ENCODE results near the gene MBOAT2.

The MBOAT2 gene

GRCh38 chr2:8821276-8822217 lies 181.9 kb downstream of the MBOAT2 start:
- Histone ChIP-seq H4K8ac (ENCODE audit: low read depth, low read length) (peak overlapping the region; percentile 76), H4K5ac (ENCODE audit: low read length) (no peak overlapping the region), H3K27ac (ENCODE audit: low read depth, low read length) (no peak overlapping the region), H3K27me3 (ENCODE audit: insufficient read depth, low read length, poor library complexity) (no peaks in the 10 kb centered on the region), H3K23ac (ENCODE audit: low read length) (no peak overlapping the region), H3K79me2 (ENCODE audit: control insufficient read depth, insufficient read depth, low read length) (no peaks in the 10 kb centered on the region), H3K4me3 (ENCODE audit: low read length) (no peak overlapping the region), H3K4me1 (ENCODE audit: control insufficient read depth, low read depth, low read length) (no peaks in the 10 kb centered on the region), H3K18ac (ENCODE audit: low read length) (no peak overlapping the region), H3K79me1 (ENCODE audit: low read length) (no peaks in the 10 kb centered on the region), H3K36me3 (ENCODE audit: control insufficient read depth, insufficient read depth, low read length) (peaks cover 2% of the 10 kb centered on the region), H3K4me2 (ENCODE audit: low read length) (no peak overlapping the region), H3K9ac (ENCODE audit: low read length) (no peak overlapping the region), H2BK120ac (ENCODE audit: low read depth, low read length) (no peak overlapping the region), H3K4ac (ENCODE audit: low read depth, low read length) (no peak overlapping the region), H2AK5ac (ENCODE audit: low read length) (no peak overlapping the region), H3K56ac (ENCODE audit: low read length) (no peak overlapping the region), H2BK15ac (replicated peaks; ENCODE audit: low read depth) (no peak overlapping the region), H2BK5ac (ENCODE audit: low read length) (no peak overlapping the region)
- no peak for DNase-seq
- WGBS (ENCODE audit: extremely low coverage, insufficient coverage, low lambda C conversion rate): no CpG with 5 or more reads among the region's 8 CpGs

GRCh38 chr2:8819948-8820347 lies 183.5 kb downstream of the MBOAT2 start:
- no peak overlapping the region for H3K18ac ChIP-seq (ENCODE audit: low read length)
- no peak overlapping the region for H2BK120ac ChIP-seq (ENCODE audit: low read depth, low read length)

GRCh38 chr2:8819194-8819593 lies 184.3 kb downstream of the MBOAT2 start:
- WGBS (ENCODE audit: extremely low coverage, insufficient coverage, low lambda C conversion rate): no CpG with 5 or more reads among the region's 5 CpGs
- no peaks in the 10 kb centered on the region for H3K79me1 ChIP-seq (ENCODE audit: low read length)
- no peak overlapping the region for H3K4ac ChIP-seq (ENCODE audit: low read depth, low read length)
- H2AK5ac ChIP-seq (ENCODE audit: low read length): no peak overlapping the region
- H3K18ac ChIP-seq (ENCODE audit: low read length): no peak overlapping the region
- no peak overlapping the region for H3K4me3 ChIP-seq (ENCODE audit: low read length)
- DNase-seq: no peak
- H4K5ac ChIP-seq (ENCODE audit: low read length): no peak overlapping the region
- H3K27me3 ChIP-seq (ENCODE audit: insufficient read depth, low read length, poor library complexity): no peaks in the 10 kb centered on the region
- H3K79me2 ChIP-seq (ENCODE audit: control insufficient read depth, insufficient read depth, low read length): no peaks in the 10 kb centered on the region
- no peak overlapping the region for H2BK120ac ChIP-seq (ENCODE audit: low read depth, low read length)
- H3K9ac ChIP-seq (ENCODE audit: low read length): no peak overlapping the region
- no peak overlapping the region for H3K56ac ChIP-seq (ENCODE audit: low read length)
- H3K4me2 ChIP-seq (ENCODE audit: low read length): no peak overlapping the region
- no peaks in the 10 kb centered on the region for H3K36me3 ChIP-seq (ENCODE audit: control insufficient read depth, insufficient read depth, low read length)
- H3K23ac ChIP-seq (ENCODE audit: low read length): no peak overlapping the region
- H2BK5ac ChIP-seq (ENCODE audit: low read length): no peak overlapping the region
- no peak overlapping the region for H3K27ac ChIP-seq (ENCODE audit: low read depth, low read length)
- no peaks in the 10 kb centered on the region for H3K4me1 ChIP-seq (ENCODE audit: control insufficient read depth, low read depth, low read length)
- no peak overlapping the region for H2BK15ac ChIP-seq (replicated peaks; ENCODE audit: low read depth)
- H4K8ac ChIP-seq (ENCODE audit: low read depth, low read length): no peak overlapping the region

More at GRCh38 chr2:8819948-8820347, 183.5 kb downstream of the MBOAT2 start:
- Histone ChIP-seq H3K4me1 (ENCODE audit: control insufficient read depth, low read depth, low read length) (no peaks in the 10 kb centered on the region), H3K79me1 (ENCODE audit: low read length) (no peaks in the 10 kb centered on the region), H3K4me3 (ENCODE audit: low read length) (no peak overlapping the region), H3K27me3 (ENCODE audit: insufficient read depth, low read length, poor library complexity) (no peaks in the 10 kb centered on the region), H4K5ac (ENCODE audit: low read length) (no peak overlapping the region), H3K36me3 (ENCODE audit: control insufficient read depth, insufficient read depth, low read length) (peaks cover 2% of the 10 kb centered on the region), H3K4me2 (ENCODE audit: low read length) (no peak overlapping the region), H2BK5ac (ENCODE audit: low read length) (no peak overlapping the region), H3K23ac (ENCODE audit: low read length) (no peak overlapping the region), H3K79me2 (ENCODE audit: control insufficient read depth, insufficient read depth, low read length) (no peaks in the 10 kb centered on the region), H2BK15ac (replicated peaks; ENCODE audit: low read depth) (no peak overlapping the region), H3K56ac (ENCODE audit: low read length) (no peak overlapping the region), H3K9ac (ENCODE audit: low read length) (no peak overlapping the region), H2AK5ac (ENCODE audit: low read length) (no peak overlapping the region), H3K27ac (ENCODE audit: low read depth, low read length) (no peak overlapping the region), H4K8ac (ENCODE audit: low read depth, low read length) (no peak overlapping the region), H3K4ac (ENCODE audit: low read depth, low read length) (no peak overlapping the region)
- no peak for DNase-seq
- WGBS (ENCODE audit: extremely low coverage, insufficient coverage, low lambda C conversion rate): no CpG with 5 or more reads among the region's 8 CpGs

GRCh38 chr2:8817221-8817620 lies 186.3 kb downstream of the MBOAT2 start:
- no peaks in the 10 kb centered on the region for H3K27me3 ChIP-seq (ENCODE audit: insufficient read depth, low read length, poor library complexity)
- no peak overlapping the region for H2BK15ac ChIP-seq (replicated peaks; ENCODE audit: low read depth)
- no peak overlapping the region for H3K27ac ChIP-seq (ENCODE audit: low read depth, low read length)
- DNase-seq: no peak
- 100% methylated on average over 1 of the region's 1 CpG for WGBS (ENCODE audit: extremely low coverage, insufficient coverage, low lambda C conversion rate)
- H2BK120ac ChIP-seq (ENCODE audit: low read depth, low read length): no peak overlapping the region
- no peak overlapping the region for H2AK5ac ChIP-seq (ENCODE audit: low read length)
- H3K56ac ChIP-seq (ENCODE audit: low read length): no peak overlapping the region
- H3K23ac ChIP-seq (ENCODE audit: low read length): no peak overlapping the region
- no peak overlapping the region for H3K9ac ChIP-seq (ENCODE audit: low read length)
- H3K4me2 ChIP-seq (ENCODE audit: low read length): no peak overlapping the region
- no peak overlapping the region for H4K8ac ChIP-seq (ENCODE audit: low read depth, low read length)
- no peak overlapping the region for H3K4me3 ChIP-seq (ENCODE audit: low read length)
- H3K79me2 ChIP-seq (ENCODE audit: control insufficient read depth, insufficient read depth, low read length): no peaks in the 10 kb centered on the region
- no peaks in the 10 kb centered on the region for H3K36me3 ChIP-seq (ENCODE audit: control insufficient read depth, insufficient read depth, low read length)
- no peak overlapping the region for H4K5ac ChIP-seq (ENCODE audit: low read length)
- no peak overlapping the region for H3K4ac ChIP-seq (ENCODE audit: low read depth, low read length)
- H3K4me1 ChIP-seq (ENCODE audit: control insufficient read depth, low read depth, low read length): no peaks in the 10 kb centered on the region
- H2BK5ac ChIP-seq (ENCODE audit: low read length): no peak overlapping the region
- no peaks in the 10 kb centered on the region for H3K79me1 ChIP-seq (ENCODE audit: low read length)
- H3K18ac ChIP-seq (ENCODE audit: low read length): no peak overlapping the region

- no peak overlapping the region for H3K27ac ChIP-seq (ENCODE audit: low read depth, low read length)
Measured at GRCh38 chr2:8806885-8807704, 196.4 kb downstream of the MBOAT2 start.

More at GRCh38 chr2:8806885-8807704, 196.4 kb downstream of the MBOAT2 start:
- H3K18ac ChIP-seq (ENCODE audit: low read length): no peak overlapping the region
- H3K56ac ChIP-seq (ENCODE audit: low read length): no peak overlapping the region
- H3K4me2 ChIP-seq (ENCODE audit: low read length): no peak overlapping the region
- no peak overlapping the region for H2AK5ac ChIP-seq (ENCODE audit: low read length)
- H3K36me3 ChIP-seq (ENCODE audit: control insufficient read depth, insufficient read depth, low read length): peaks cover 1% of the 10 kb centered on the region
- no peak overlapping the region for H3K23ac ChIP-seq (ENCODE audit: low read length)
- no peak overlapping the region for H4K8ac ChIP-seq (ENCODE audit: low read depth, low read length)
- no peak overlapping the region for H3K9ac ChIP-seq (ENCODE audit: low read length)
- H3K27me3 ChIP-seq (ENCODE audit: insufficient read depth, low read length, poor library complexity): no peaks in the 10 kb centered on the region
- H4K5ac ChIP-seq (ENCODE audit: low read length): no peak overlapping the region
- H2BK120ac ChIP-seq (ENCODE audit: low read depth, low read length): no peak overlapping the region
- no peak overlapping the region for H2BK5ac ChIP-seq (ENCODE audit: low read length)
- H3K79me1 ChIP-seq (ENCODE audit: low read length): no peaks in the 10 kb centered on the region
- no peak overlapping the region for H3K4ac ChIP-seq (ENCODE audit: low read depth, low read length)
- no peaks in the 10 kb centered on the region for H3K4me1 ChIP-seq (ENCODE audit: control insufficient read depth, low read depth, low read length)
- DNase-seq: no peak
- no CpG with 5 or more reads among the region's 6 CpGs for WGBS (ENCODE audit: extremely low coverage, insufficient coverage, low lambda C conversion rate)
- no peak overlapping the region for H3K4me3 ChIP-seq (ENCODE audit: low read length)
- H3K79me2 ChIP-seq (ENCODE audit: control insufficient read depth, insufficient read depth, low read length): no peaks in the 10 kb centered on the region
- H2BK15ac ChIP-seq (replicated peaks; ENCODE audit: low read depth): no peak overlapping the region

Measured in mesendoderm (in vitro differentiated cells).